Fibroblast of pulmonary artery (primary cell): ENCODE results near the gene PAIP1.
"Not testable (repeated sequence)": the region's sequence is repeated elsewhere in the genome, so short reads cannot be mapped to it uniquely, and the experiment has no call there.

Source experiments
- DNase-seq: peaks from one replicate; pipeline ENCODE4 v3.0.0-alpha.2; 2010; ENCODE audit warnings: low read depth
- H3K4me3 ChIP-seq: replicated peaks from 2 replicates; pipeline ENCODE4 v1.5.1; 2011; ENCODE audit warnings: low read depth, mild to moderate bottlenecking, control low read depth, low read length, moderate library complexity
- CTCF ChIP-seq: IDR thresholded peaks from 2 replicates; pipeline ENCODE4 v1.5.1; 2011; ENCODE audit warnings: mild to moderate bottlenecking, control low read depth, low read length, inconsistent platforms; ENCODE audit errors: missing control alignments

Gene PAIP1

GRCh38 chr5:43582082-43583005, 25.5 kb upstream of the PAIP1 start:
- TF ChIP-seq CTCF: no peak
- no peak for DNase-seq
- no peak overlapping the region for H3K4me3 ChIP-seq

- no peak overlapping the region for H3K4me3 ChIP-seq
- no peak for DNase-seq
- TF ChIP-seq CTCF: no peak
Measured at GRCh38 chr5:43581398-43581797, 24.5 kb upstream of the PAIP1 start.

- H3K4me3 ChIP-seq, DNase-seq: not testable (repeated sequence)
Measured at GRCh38 chr5:43580402-43581210, 23.7 kb upstream of the PAIP1 start.

GRCh38 chr5:43573058-43573457, 16.2 kb upstream of the PAIP1 start:
- H3K4me3 ChIP-seq: no peak overlapping the region
- TF ChIP-seq CTCF: no peak
- peak; percentile 67 for DNase-seq

GRCh38 chr5:43572357-43572756, 15.5 kb upstream of the PAIP1 start:
- no peak for TF ChIP-seq CTCF
- no peak for DNase-seq
- no peak overlapping the region for H3K4me3 ChIP-seq

- DNase-seq: no peak
- no peak for TF ChIP-seq CTCF
- H3K4me3 ChIP-seq: no peak overlapping the region
Measured at GRCh38 chr5:43571237-43571636, 14.4 kb upstream of the PAIP1 start.

- no peak for DNase-seq
- no peak overlapping the region for H3K4me3 ChIP-seq
- TF ChIP-seq CTCF: no peak
Measured at GRCh38 chr5:43570450-43571158, 13.7 kb upstream of the PAIP1 start.
